Cardiac muscle cell (in vitro differentiated cells and primary cell): ENCODE results near the gene HECW1. TPM values are rescaled to one million over a fixed set of nuclear protein-coding genes. Genes with fewer than 3 reads are reported as not detected.

ENCODE experiments used
- DNase-seq, 2 donors: peaks; one replicate each; pipeline versions ENCODE4 v3.0.0 to v3.0.0-alpha.2; 2010 to 2017; ENCODE audit warnings: low read depth in 1 of 2, low spot score in 1 of 2
- H3K27ac ChIP-seq: fragments of 200-600 bp; sonication (generic); 2 replicates; pipeline ENCODE4 v1.5.1; 2016
- H3K27me3 ChIP-seq: fragments of 200-600 bp; sonication (generic); 2 replicates; pipeline ENCODE4 v1.6.0; 2016; ENCODE audit warnings: control low read depth
- H3K36me3 ChIP-seq: fragments of 200-600 bp; sonication (generic); 2 replicates; pipeline ENCODE4 v1.5.1; 2016; ENCODE audit warnings: control low read depth
- H3K4me1 ChIP-seq: fragments of 200-600 bp; sonication (generic); 2 replicates; pipeline ENCODE4 v1.8.1; 2017; ENCODE audit warnings: low read depth, mild to moderate bottlenecking, mixed run types
- H3K4me3 ChIP-seq: fragments of 200-600 bp; sonication (generic); 2 replicates; pipeline ENCODE4 v1.5.1; 2016; ENCODE audit warnings: mild to moderate bottlenecking
- H3K9me3 ChIP-seq: fragments of 200-600 bp; sonication (generic); 2 replicates; pipeline ENCODE4 v1.5.1; 2017; ENCODE audit warnings: low read depth, mild to moderate bottlenecking, control low read depth
- polyA plus RNA-seq: library from polyadenylated mRNA; unstranded; fragments of >200 nt; fragmentation: Nextera tagmentation; extraction: Ambion mirVana; gene quantifications from 2 replicates; pipeline ENCODE4 v1.2.1, GENCODE V29; 2016
- total RNA-seq: library from RNA; depleted of rRNA; stranded (reverse); fragments of >200 nt; gene quantifications from 2 replicates; pipeline ENCODE4 v1.2.3, GENCODE V29; 2016
- TF ChIP-seq, protein P1 (sequence below): IDR thresholded peaks from 2 replicates; pipeline ENCODE4 v1.5.1; 2012; ENCODE audit warnings: low read depth, mild to moderate bottlenecking, low read length

Gene HECW1
- total and polyA plus RNA-seq, 2 experiments from 2014 or later, result 0.06 to 0.13 TPM

DNA sequence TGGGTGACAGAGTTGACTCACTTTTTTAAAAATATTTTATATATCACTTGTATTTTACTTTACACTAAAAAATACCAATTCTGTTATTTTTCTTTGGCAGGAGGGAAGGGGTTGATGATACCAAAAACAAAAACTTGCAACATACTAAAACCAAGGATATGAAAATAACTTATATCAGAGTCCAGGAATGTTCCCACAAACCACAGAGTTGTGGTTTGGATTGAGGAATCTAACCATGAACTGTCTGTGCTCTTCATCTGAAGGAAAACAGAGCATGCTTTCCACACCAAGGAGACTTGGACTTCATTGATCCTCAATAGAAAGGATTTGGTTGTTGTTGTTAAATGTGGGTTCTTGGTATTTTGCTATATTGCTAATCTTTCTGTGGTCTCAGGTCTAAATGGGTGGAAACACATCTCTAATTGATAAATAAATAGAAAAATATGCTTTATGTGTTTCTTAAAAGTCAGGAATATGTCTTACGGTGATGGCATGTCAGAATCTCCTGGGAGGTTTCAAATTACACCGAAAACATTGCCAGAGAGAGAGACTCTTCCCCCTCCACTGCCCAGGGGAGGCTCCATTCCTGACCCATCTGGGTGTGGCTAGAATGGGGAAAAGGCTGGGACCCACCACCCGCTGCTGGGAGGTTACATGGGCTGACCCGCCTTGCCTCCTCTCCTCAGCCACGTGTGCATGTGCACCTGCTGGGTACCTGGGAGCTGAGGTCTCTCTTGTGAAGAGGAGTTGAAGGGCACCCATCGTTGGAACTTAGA lies 423.6 kb downstream of the HECW1 start:
- Histone ChIP-seq H3K36me3 (no peaks in the 10 kb centered on the region), H3K4me3 (no peak overlapping the region), H3K27ac (no peak overlapping the region), H3K27me3 (no peaks in the 10 kb centered on the region), H3K4me1 (peaks cover 14% of the 10 kb centered on the region), H3K9me3 (no peaks in the 10 kb centered on the region)
- peak in 1 of 2 donors; percentile 95 for DNase-seq
- TF ChIP-seq, protein P1, sequence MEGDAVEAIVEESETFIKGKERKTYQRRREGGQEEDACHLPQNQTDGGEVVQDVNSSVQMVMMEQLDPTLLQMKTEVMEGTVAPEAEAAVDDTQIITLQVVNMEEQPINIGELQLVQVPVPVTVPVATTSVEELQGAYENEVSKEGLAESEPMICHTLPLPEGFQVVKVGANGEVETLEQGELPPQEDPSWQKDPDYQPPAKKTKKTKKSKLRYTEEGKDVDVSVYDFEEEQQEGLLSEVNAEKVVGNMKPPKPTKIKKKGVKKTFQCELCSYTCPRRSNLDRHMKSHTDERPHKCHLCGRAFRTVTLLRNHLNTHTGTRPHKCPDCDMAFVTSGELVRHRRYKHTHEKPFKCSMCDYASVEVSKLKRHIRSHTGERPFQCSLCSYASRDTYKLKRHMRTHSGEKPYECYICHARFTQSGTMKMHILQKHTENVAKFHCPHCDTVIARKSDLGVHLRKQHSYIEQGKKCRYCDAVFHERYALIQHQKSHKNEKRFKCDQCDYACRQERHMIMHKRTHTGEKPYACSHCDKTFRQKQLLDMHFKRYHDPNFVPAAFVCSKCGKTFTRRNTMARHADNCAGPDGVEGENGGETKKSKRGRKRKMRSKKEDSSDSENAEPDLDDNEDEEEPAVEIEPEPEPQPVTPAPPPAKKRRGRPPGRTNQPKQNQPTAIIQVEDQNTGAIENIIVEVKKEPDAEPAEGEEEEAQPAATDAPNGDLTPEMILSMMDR, result no peak

DNA sequence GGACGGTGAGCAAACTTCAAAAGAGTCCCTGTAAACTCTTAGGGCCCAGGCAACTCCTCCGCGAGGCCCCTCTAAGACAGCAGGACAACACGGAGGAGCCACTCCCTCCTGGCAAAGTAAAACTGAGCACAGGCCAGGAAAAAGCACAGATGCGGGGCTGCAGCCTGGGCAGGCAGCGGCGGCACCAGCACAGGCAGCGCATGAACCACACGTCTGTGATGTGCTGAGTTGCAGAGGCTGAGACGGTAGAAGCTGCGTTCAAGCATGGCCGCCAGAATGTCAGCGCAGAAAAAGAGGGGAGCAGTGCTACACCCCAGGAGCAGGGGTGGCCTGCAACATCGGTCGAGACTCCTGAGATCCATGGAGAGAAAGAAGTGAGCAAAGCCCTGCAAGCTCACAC lies 424.3 kb downstream of the HECW1 start:
- Histone ChIP-seq H3K9me3 (no peaks in the 10 kb centered on the region), H3K27me3 (no peaks in the 10 kb centered on the region), H3K36me3 (no peaks in the 10 kb centered on the region), H3K4me1 (peaks cover 14% of the 10 kb centered on the region), H3K27ac (no peak overlapping the region), H3K4me3 (no peak overlapping the region)
- DNase-seq, result no peak
- TF ChIP-seq, protein P1, result no peak

DNA sequence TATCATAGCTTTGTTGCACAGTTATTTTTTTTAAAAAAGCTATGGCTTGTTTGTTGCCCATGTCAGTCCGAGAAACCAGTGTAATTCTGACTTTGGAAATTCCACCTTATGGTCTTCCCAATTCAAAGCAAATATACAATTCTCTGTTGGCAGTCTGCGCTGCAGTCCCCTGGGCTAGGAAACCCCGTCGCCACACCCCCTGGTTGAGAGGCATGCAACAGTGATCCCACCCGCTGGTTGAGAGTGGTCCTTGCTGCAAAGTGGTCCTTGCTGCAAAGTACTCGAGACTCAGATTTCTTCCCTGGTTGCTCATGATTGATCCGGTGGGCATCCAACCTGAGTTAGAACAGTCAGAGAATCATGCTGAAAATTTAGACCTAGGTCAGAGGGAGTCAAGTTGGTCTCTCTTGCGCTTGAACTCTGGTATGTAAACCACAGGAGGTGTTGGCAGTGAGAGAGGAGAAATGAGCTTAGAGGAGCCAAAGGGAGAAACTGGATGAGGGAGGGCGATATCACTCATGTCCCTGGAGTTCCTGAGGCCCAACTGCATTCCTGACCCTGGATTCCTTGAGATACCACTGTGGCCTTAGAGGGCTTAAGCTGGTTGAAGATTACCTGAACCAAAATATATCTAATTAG lies 425.4 kb downstream of the HECW1 start:
- Histone ChIP-seq H3K4me3 (no peak overlapping the region), H3K36me3 (no peaks in the 10 kb centered on the region), H3K27me3 (no peaks in the 10 kb centered on the region), H3K27ac (peak overlapping the region; percentile 82), H3K9me3 (no peaks in the 10 kb centered on the region), H3K4me1 (peaks cover 14% of the 10 kb centered on the region)
- TF ChIP-seq, protein P1, result no peak
- peak; percentile 59 to 65 for DNase-seq

DNA sequence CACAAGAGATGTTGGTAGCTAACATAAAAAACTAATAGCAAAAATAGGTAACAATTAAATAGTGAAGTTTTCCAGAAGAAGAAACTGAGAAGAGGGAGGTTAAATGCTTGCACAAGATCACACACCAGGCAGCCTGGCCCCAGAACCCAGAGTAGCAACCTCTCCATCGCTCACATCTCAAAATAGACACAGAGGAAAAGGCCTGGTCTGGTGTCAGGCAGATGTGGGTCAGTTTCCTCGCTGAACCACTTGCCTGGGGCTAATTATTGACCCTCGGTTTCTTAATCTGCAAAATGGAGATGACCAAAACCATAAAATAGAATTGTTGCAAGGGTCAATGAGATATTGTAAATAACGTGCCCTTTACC lies 425.9 kb downstream of the HECW1 start:
- peaks cover 14% of the 10 kb centered on the region for H3K4me1 ChIP-seq
- H3K27ac ChIP-seq, result peak overlapping the region; percentile 82
- no peaks in the 10 kb centered on the region for H3K27me3 ChIP-seq
- no peaks in the 10 kb centered on the region for H3K36me3 ChIP-seq
- TF ChIP-seq, protein P1, result no peak
- peak; percentile 7 to 20 for DNase-seq
- no peak overlapping the region for H3K4me3 ChIP-seq
- H3K9me3 ChIP-seq, result no peaks in the 10 kb centered on the region

DNA sequence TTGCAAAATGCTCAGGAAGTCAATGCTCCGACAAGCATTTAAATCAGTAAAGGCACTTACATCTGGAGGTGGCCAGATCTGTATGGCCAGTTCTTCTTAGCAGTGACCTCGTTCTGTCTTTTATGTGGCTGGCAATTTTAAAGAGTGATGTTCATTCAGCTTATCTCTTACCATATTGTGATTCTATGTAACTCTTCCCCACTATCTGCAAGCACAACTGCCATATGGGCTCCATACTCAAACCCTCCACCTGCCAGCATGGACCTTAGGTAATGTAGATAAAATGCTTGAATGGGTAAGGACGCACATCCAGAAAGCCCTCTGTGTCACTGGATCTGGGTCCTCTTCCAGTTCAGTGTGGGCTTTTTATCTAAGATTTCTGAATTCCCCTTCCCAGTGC lies 428.0 kb downstream of the HECW1 start:
- TF ChIP-seq, protein P1, result no peak
- DNase-seq, result no peak
- Histone ChIP-seq H3K4me3 (no peak overlapping the region), H3K27me3 (no peaks in the 10 kb centered on the region), H3K9me3 (no peaks in the 10 kb centered on the region), H3K4me1 (peaks cover 14% of the 10 kb centered on the region), H3K36me3 (no peaks in the 10 kb centered on the region), H3K27ac (no peak overlapping the region)
